IPS DF 6.9 (cell line): ENCODE measurements around the gene SCFD2.

ENCODE experiments used
- DNase-seq: peaks from one replicate; pipeline ENCODE4 v3.0.0-alpha.2; 2013; ENCODE audit warnings: low read depth, low spot score
- H3K27ac ChIP-seq: one replicate; pipeline ENCODE4 v1.5.1; 2013; ENCODE audit warnings: low read length, control low read depth
- H3K27me3 ChIP-seq: 2 replicates; pipeline ENCODE4 v1.6.1; 2013; ENCODE audit warnings: mild to moderate bottlenecking, low read length; ENCODE audit not compliant: control insufficient read depth, insufficient read depth
- H3K36me3 ChIP-seq: 2 replicates; pipeline ENCODE4 v1.6.1; 2013; ENCODE audit warnings: low read length; ENCODE audit not compliant: control insufficient read depth, insufficient read depth
- H3K4me1 ChIP-seq: 2 replicates; pipeline ENCODE4 v1.6.1; 2013; ENCODE audit warnings: low read length; ENCODE audit not compliant: control insufficient read depth, insufficient read depth
- H3K4me3 ChIP-seq: 2 replicates; pipeline ENCODE4 v1.5.1; 2013; ENCODE audit warnings: mild to moderate bottlenecking, low read length
- H3K9me3 ChIP-seq: 2 replicates; pipeline ENCODE4 v1.6.1; 2013; ENCODE audit warnings: low read length, inconsistent platforms; ENCODE audit not compliant: control insufficient read depth, insufficient read depth
- WGBS: extraction: QIAGEN DNeasy Blood & Tissue Kit; methylation state at CpG from one replicate; pipeline ENCODE4 v1.1.7; 2013; ENCODE audit warnings: mixed read lengths, missing lambda C conversion rate; ENCODE audit not compliant: insufficient read length, insufficient coverage; 5-methylcytosine and 5-hydroxymethylcytosine counted together

SCFD2 gene

DNA sequence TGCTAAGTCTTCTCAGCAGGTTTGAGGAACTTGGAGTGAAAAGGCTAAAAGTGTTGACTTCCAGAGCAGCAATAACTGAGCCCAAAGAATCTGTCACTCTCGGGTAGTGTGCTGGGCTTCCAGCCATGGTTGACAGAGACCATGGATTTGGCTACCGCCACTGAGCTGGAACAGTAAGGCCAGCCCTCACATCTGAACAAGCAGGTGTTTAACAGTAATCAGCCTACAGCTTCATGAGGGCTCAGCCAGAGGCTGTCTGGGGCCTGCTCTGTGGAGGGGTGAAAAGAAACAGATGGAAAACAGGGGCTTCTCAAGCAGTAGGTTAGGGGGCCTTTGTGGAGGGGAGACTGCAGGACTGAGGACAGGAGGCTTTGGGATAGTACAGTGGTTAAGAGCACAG, 488.8 kb downstream of the SCFD2 start:
- no peaks in the 10 kb centered on the region for H3K27me3 ChIP-seq
- no CpG with 5 or more reads among the region's 2 CpGs for WGBS
- no peaks in the 10 kb centered on the region for H3K36me3 ChIP-seq
- H3K27ac ChIP-seq = no peak overlapping the region
- no peak for DNase-seq
- no peak overlapping the region for H3K4me3 ChIP-seq
- H3K9me3 ChIP-seq = no peaks in the 10 kb centered on the region
- H3K4me1 ChIP-seq = peaks cover 6% of the 10 kb centered on the region; the same call in 1 of the 2 replicates

DNA sequence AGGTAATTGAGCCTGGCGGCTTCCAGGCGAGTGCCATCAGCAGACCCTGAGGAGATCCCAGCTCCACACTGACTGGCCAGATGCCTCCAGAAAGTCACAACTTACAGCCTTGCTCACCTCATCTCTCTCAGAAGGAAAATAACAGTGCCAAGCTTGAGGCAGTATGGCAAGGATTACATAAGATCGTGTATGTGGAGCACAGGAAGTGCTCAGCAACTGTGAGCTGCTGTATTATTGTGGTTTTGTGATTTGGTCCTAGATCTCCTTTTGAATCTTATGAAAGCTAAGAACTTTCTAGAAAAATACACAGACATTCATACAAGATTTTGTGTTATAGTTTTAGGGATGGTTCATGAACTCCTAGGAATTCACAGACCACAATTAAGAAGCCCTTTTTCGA, 489.8 kb downstream of the SCFD2 start:
- no CpG with 5 or more reads among the region's 4 CpGs for whole genome bisulfite sequencing
- H3K27me3 ChIP-seq = no peaks in the 10 kb centered on the region
- no peak for DNase-seq

DNA sequence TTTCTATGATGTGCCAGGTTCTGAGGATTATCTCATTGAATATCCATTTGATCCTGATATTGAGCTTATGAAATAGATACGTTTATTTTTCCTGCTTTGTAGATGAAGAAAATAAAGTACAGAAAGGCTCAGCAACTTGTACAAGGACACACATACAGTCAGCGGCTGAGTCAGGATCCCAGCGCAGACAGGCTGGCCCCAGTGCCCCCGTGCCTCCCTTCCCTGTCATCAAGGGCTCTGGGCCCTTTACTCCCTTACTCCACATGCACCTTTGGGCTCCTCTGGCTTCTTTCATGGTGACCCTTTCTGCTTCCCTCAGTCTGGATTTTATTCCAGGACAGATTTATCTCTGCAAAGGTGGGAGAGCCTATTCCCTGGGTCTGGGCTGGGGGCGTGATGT, 490.9 kb downstream of the SCFD2 start:
- Histone ChIP-seq H3K27ac (no peak overlapping the region), H3K27me3 (no peaks in the 10 kb centered on the region), H3K9me3 (no peaks in the 10 kb centered on the region), H3K36me3 (no peaks in the 10 kb centered on the region), H3K4me1 (peaks cover 6% of the 10 kb centered on the region; the same call in 1 of the 2 replicates), H3K4me3 (no peak overlapping the region)
- no peak for DNase-seq
- WGBS = no CpG with 5 or more reads among the region's 5 CpGs

More for the DNA sequence above, 489.8 kb downstream of the SCFD2 start:
- Histone ChIP-seq H3K36me3 (no peaks in the 10 kb centered on the region), H3K27ac (no peak overlapping the region), H3K4me3 (no peak overlapping the region), H3K9me3 (no peaks in the 10 kb centered on the region), H3K4me1 (peaks cover 6% of the 10 kb centered on the region; the same call in 1 of the 2 replicates)

DNA sequence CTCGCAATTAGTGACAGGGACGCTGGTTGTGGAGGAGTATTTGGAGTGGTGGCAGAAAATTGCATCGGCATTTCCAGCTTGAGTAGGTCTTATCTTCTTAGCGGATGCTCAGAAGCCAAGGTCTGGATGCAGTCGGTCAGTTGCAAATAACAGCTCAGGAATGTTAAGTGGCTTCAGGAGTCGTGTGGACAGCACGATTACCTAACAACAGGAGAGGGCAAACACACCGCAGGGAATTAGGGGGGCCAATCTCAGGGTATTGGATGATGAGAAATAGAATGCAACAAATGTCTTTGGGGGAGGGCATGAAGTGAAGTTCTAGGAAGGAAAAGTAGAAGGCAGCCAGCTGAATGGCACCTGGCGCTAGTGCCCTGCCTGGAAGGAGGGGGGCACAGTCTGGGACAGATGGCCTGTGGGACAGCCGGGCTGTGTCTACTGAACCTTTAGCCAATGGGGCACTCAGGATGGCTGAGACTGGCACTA, 492.0 kb downstream of the SCFD2 start:
- peak; percentile 87 for DNase-seq
- Histone ChIP-seq H3K36me3 (no peaks in the 10 kb centered on the region), H3K9me3 (no peaks in the 10 kb centered on the region), H3K27me3 (no peaks in the 10 kb centered on the region), H3K4me3 (no peak overlapping the region), H3K27ac (no peak overlapping the region), H3K4me1 (peaks cover 6% of the 10 kb centered on the region; the same call in 1 of the 2 replicates)
- WGBS = no CpG with 5 or more reads among the region's 10 CpGs

DNA sequence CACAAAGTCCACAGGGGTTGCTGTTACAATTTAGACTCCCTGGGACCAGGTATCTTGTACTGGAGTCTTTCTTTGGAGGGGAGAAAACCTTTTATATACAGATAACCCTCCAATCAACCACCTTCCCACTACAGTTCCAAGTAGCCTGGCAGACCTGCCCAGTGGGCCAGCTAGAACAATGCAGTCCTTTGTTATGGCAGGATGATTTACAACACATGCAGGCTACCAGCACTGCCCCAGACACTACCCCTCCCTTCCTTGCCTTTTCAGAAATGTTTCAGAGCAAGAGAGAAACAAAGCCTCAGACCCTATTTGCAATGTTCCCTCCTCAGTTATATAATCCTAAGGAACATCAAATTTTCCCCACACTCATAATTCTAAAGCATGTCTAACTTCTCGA, 492.7 kb downstream of the SCFD2 start:
- Histone ChIP-seq H3K27ac (no peak overlapping the region), H3K4me3 (no peak overlapping the region), H3K4me1 (peaks cover 6% of the 10 kb centered on the region; the same call in 1 of the 2 replicates), H3K27me3 (no peaks in the 10 kb centered on the region), H3K36me3 (no peaks in the 10 kb centered on the region), H3K9me3 (no peaks in the 10 kb centered on the region)
- WGBS = no CpG with 5 or more reads among the region's 1 CpG
- no peak for DNase-seq

DNA sequence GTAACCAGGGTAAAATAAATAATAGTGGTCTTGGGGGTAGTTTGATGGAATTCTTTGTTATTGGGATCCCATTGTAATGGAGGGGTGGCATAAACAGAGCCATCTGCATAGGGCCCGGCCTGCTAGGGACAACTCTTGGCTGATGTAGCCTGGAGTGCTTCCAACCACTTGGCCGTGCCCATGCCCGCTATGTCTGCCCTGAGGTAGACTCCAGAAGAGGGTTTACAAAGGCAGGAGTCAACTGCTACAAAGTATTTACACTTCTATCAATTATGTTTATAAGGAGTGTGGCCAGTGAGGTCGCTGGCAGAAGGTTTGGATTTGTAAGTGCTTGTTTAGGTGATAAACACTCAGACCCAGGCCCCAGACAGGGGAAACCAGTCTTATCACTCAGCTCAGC, 495.6 kb downstream of the SCFD2 start:
- no CpG with 5 or more reads among the region's 4 CpGs for WGBS
- peaks cover 8% of the 10 kb centered on the region for H3K36me3 ChIP-seq

DNA sequence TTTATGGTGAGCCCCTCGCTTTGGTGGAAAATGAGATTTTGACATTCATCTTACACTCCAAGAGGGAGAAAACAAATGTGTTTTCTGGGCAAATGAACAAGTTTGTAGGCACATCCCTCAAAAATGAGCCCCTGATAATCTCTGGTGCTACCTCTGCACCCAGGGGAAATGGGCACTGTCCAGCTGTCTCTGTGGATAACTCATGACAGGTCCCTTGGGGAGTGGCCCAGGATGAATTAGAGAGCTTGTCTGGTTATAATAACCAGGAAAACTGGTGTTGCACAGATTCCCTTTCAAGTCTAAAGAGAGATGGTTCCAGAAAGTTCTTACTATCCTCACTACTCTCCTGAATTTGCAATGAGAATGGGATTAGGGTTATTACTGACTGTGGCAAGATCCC, 496.2 kb downstream of the SCFD2 start:
- Histone ChIP-seq H3K4me1 (peaks cover 8% of the 10 kb centered on the region), H3K4me3 (no peak overlapping the region), H3K9me3 (no peaks in the 10 kb centered on the region), H3K36me3 (peaks cover 13% of the 10 kb centered on the region), H3K27me3 (no peaks in the 10 kb centered on the region), H3K27ac (no peak overlapping the region)
- no peak for DNase-seq
- no CpG with 5 or more reads among the region's 1 CpG for WGBS

More for the DNA sequence above, 495.6 kb downstream of the SCFD2 start:
- peaks cover 9% of the 10 kb centered on the region for H3K4me1 ChIP-seq
- no peak for DNase-seq
- H3K27ac ChIP-seq = no peak overlapping the region
- H3K4me3 ChIP-seq = no peak overlapping the region
- no peaks in the 10 kb centered on the region for H3K9me3 ChIP-seq
- no peaks in the 10 kb centered on the region for H3K27me3 ChIP-seq

DNA sequence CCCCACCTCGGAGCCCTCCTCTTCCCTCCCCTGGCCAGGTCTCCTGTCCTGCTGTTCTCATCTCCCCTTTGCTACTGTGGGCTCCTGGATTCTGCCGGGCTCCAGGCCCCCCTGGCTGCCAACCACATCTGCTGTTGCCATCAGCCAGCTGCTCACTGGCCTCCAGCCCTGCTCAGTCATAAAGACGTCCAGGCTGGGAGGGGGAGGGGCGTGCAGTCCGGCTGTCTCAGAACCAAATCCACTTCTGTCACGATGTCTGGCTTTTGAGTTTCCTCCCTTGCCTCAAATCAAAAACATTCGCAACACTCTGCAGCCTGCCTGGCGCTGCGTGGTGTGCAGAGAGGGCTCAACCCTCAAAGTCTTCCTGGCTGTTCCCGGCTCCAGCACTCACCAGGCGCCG, 496.7 kb downstream of the SCFD2 start:
- peaks cover 5% of the 10 kb centered on the region for H3K4me1 ChIP-seq

DNA sequence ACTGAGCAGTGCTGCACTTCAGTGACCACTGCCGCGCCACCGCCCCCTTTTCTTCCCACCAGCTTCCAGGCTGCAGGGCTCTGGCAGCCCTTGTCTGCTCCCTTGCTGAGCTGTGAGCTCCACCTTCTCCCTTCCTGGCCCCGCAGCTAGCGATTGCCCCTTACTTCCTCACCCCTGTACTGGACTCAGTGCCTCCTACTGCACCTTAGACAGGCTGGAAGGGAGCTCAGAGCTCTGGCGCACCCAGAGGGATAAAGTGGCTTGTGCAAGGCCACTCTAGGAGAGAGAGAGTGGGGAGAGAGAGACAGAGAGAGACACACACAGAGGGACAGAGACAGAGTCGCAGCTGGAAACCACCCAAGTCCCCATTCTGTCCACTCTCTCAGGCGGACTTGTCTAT, 497.7 kb downstream of the SCFD2 start:
- H3K27ac ChIP-seq = no peak overlapping the region
- peaks cover 3% of the 10 kb centered on the region for H3K4me1 ChIP-seq
- no peak overlapping the region for H3K4me3 ChIP-seq
- WGBS = no CpG with 5 or more reads among the region's 8 CpGs
- peaks cover 15% of the 10 kb centered on the region for H3K36me3 ChIP-seq
- no peaks in the 10 kb centered on the region for H3K9me3 ChIP-seq
- no peaks in the 10 kb centered on the region for H3K27me3 ChIP-seq
- DNase-seq = no peak

More for the DNA sequence above, 496.7 kb downstream of the SCFD2 start:
- peaks cover 15% of the 10 kb centered on the region for H3K36me3 ChIP-seq
- no peak for DNase-seq
- H3K9me3 ChIP-seq = no peaks in the 10 kb centered on the region
- H3K27ac ChIP-seq = no peak overlapping the region
- no peaks in the 10 kb centered on the region for H3K27me3 ChIP-seq
- H3K4me3 ChIP-seq = no peak overlapping the region
- WGBS = no CpG with 5 or more reads among the region's 12 CpGs

DNA sequence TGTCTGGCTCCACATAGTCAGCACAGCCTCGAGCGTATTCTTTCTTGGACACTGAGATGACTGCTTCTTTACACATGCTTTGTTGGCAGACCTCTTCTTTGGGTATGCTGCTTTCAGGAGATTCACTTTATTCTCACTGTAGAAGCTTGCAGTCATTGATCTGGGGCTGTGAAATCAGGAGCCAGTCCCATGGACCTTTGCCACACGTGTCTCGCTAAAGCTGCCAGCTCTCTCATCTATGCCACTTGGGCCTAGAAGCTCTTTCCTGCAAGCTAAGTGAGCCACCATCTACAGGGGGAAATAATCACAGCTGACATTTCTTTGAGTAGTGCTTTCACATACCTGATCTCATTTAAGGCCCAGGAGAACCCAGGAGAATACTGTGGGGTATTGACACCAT, 498.7 kb downstream of the SCFD2 start:
- no peak overlapping the region for H3K4me3 ChIP-seq
- WGBS = no CpG with 5 or more reads among the region's 4 CpGs
- peaks cover 3% of the 10 kb centered on the region for H3K4me1 ChIP-seq
- no peaks in the 10 kb centered on the region for H3K9me3 ChIP-seq
- peaks cover 15% of the 10 kb centered on the region for H3K36me3 ChIP-seq
- DNase-seq = no peak
- H3K27ac ChIP-seq = no peak overlapping the region
- H3K27me3 ChIP-seq = no peaks in the 10 kb centered on the region

DNA sequence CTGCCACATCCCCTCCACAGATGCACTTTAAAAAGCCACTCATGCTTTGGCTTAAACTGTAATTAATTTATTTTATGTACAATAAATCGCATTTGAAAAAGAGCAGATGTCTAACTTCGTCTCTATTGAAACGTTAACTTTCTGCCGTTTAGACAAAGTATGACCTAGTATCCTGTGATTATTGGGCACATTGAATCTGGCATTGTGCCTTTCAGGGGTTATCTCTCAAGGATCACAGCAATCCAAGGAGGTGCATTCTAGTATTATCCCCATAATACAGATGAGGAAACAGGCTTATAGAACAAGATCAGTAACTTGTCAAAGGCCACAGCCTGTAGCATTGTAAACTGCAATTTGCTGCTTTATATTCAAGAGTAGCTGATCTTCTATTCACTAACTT, 499.1 kb downstream of the SCFD2 start:
- no peak overlapping the region for H3K4me3 ChIP-seq
- H3K27ac ChIP-seq = no peak overlapping the region
- H3K36me3 ChIP-seq = peaks cover 15% of the 10 kb centered on the region
- H3K9me3 ChIP-seq = no peaks in the 10 kb centered on the region
- DNase-seq = no peak
- peaks cover 3% of the 10 kb centered on the region for H3K4me1 ChIP-seq
- no CpG with 5 or more reads among the region's 4 CpGs for WGBS
- no peaks in the 10 kb centered on the region for H3K27me3 ChIP-seq
